Esophagus muscularis mucosa (tissue), 4 donors: ENCODE results near the gene ANXA9.

Source experiments
- CTCF ChIP-seq, 3 experiments: fragments of 200-600 bp in 2 of 3; fragments of 450-650 bp in 1 of 3; sonication (generic) in 2 of 3; IDR thresholded peaks; one replicate each; pipeline ENCODE4 v1.5.1; 2017 to 2019; ENCODE audit warnings: antibody characterized with exemption in 3 of 3, mild to moderate bottlenecking in 2 of 3, moderate library complexity in 1 of 3
- EP300 ChIP-seq: sonication (generic); formaldehyde crosslinking; IDR thresholded peaks from one replicate; pipeline ENCODE4 v1.6.1; 2017; ENCODE audit warnings: antibody characterized with exemption
- POLR2A ChIP-seq: fragments of 450-650 bp; IDR thresholded peaks from one replicate; pipeline ENCODE4 v1.6.1; 2017; ENCODE audit warnings: antibody characterized with exemption, moderate library complexity, mild to moderate bottlenecking, low read depth
- POLR2AphosphoS5 ChIP-seq, 2 donors: sonication (generic); formaldehyde crosslinking; IDR thresholded peaks; one replicate each; pipeline ENCODE4 v1.6.1; 2017; ENCODE audit warnings: antibody characterized with exemption in 2 of 2

- TF ChIP-seq POLR2A (no peak), CTCF (IDR thresholded peaks at IDR 0.05) (no peak), POLR2AphosphoS5 (IDR thresholded peaks at IDR 0.05) (no peak), EP300 (no peak)
Observed at GRCh38 chr1:150971583-150972416, 10.3 kb upstream of the ANXA9 start.
